SK-N-MC (cell line): Measurements from ENCODE around the gene OR8D1.

Experiments
- EZH2 ChIP-seq: fragments of 200-600 bp; sonication (generic); IDR thresholded peaks from one replicate; pipeline ENCODE4 v1.6.1; 2017; ENCODE audit warnings: antibody characterized with exemption
- FOXP2 ChIP-seq: optimal IDR thresholded peaks from 2 replicates; pipeline ENCODE3; 2011; ENCODE audit warnings: mild to moderate bottlenecking, moderate library complexity; ENCODE audit not compliant: insufficient read depth; ENCODE audit errors: extremely low read length, control extremely low read depth
- POLR2AphosphoS5 ChIP-seq: IDR thresholded peaks from 2 replicates; pipeline ENCODE4 v1.6.1; 2012; ENCODE audit warnings: mild to moderate bottlenecking, low read depth, low read length, borderline replicate concordance

GRCh38 chr11:124340142-124340447, 26.3 kb upstream of the OR8D1 start:
- no peak for TF ChIP-seq EZH2
- no peak for TF ChIP-seq POLR2AphosphoS5
- no peak for TF ChIP-seq FOXP2
